LNCaP clone FGC (cell line): ENCODE data around the gene RHBDL3.

ENCODE experiments used
- DNase-seq: peaks from one replicate; pipeline ENCODE4 v3.0.0-alpha.2; 2011; ENCODE audit warnings: low read depth
- H3K4me3 ChIP-seq: 2 replicates; pipeline ENCODE4 v1.5.1; 2011; ENCODE audit warnings: mild to moderate bottlenecking, low read depth, low read length, control low read depth
- CTCF ChIP-seq: IDR thresholded peaks from 2 replicates; pipeline ENCODE4 v1.5.1; 2012; ENCODE audit warnings: mild to moderate bottlenecking; ENCODE audit not compliant: control insufficient read depth, insufficient read depth; ENCODE audit errors: extremely low read depth

Gene RHBDL3

GRCh38 chr17:32331243-32332040 is 65.8 kb downstream of the RHBDL3 start:
- no peak for TF ChIP-seq CTCF
- no peak for DNase-seq

GRCh38 chr17:32333187-32333586 is 67.6 kb downstream of the RHBDL3 start:
- H3K4me3 ChIP-seq: no peak overlapping the region
- DNase-seq: no peak
- TF ChIP-seq CTCF: no peak

More at GRCh38 chr17:32331243-32332040, 65.8 kb downstream of the RHBDL3 start:
- no peak overlapping the region for H3K4me3 ChIP-seq

DNA sequence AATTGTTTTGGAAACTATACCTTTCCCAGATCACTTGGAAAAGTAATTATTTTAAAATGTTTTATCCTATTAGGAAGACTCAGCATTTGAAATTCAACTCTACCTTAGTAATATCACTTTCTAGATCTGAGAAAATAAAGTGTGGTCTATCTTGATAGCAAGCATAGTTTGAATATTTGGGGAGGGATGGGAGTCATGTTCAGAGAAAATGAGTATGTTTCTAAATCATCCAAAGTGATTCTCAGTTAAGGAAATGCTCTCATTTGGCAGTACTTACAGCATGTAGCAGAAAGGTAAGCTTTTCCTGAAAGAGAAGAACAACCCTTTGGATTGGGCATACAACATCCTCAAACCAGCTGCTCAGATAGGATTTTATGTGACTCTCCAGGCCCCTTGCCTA is 69.4 kb downstream of the RHBDL3 start:
- no peak for DNase-seq
- H3K4me3 ChIP-seq: no peak overlapping the region
- no peak for TF ChIP-seq CTCF

GRCh38 chr17:32335687-32336086 is 70.1 kb downstream of the RHBDL3 start:
- no peak for DNase-seq
- no peak overlapping the region for H3K4me3 ChIP-seq
- no peak for TF ChIP-seq CTCF

- H3K4me3 ChIP-seq: peak overlapping the region; percentile 66
- DNase-seq: no peak
- peak; percentile 35 for TF ChIP-seq CTCF
Observed at GRCh38 chr17:32341141-32341856, 75.7 kb downstream of the RHBDL3 start.

- H3K4me3 ChIP-seq: peak within 1 kb of the TSS; percentile 66
- no peak for DNase-seq
- no peak for TF ChIP-seq CTCF
Observed at GRCh38 chr17:32341857-32342602, 76.4 kb downstream of the RHBDL3 start, which contains the start of gene C17orf75. Gene C17orf75 (minus strand): TSS chr17:32342173. CDS start chr17:32342139, 34 bp downstream.
